HCT116 (cell line): ENCODE measurements around the gene PRM2. TPM values are rescaled to one million over a fixed set of nuclear protein-coding genes. Genes with fewer than 3 reads are reported as not detected.

Experiments used
- ATAC-seq: fragments of 200-7000 bp; cut with Tn5 transposase; 2 replicates; pipeline ENCODE4 v1.9.1; 2020; ENCODE audit warnings: mild to moderate bottlenecking, moderate library complexity
- BruUV-seq: library from RNA; stranded (reverse); fragments of 400-500 nt; replicated peaks from 2 replicates; lab custom pipeline; 2021; lab: Mats Ljungman, UMichigan
- CTCF ChIA-PET: fragments of 300-600 bp; sonication (Branson Sonifier 250); formaldehyde crosslinking; loops from one replicate; lab custom pipeline; 2021; ENCODE audit warnings: antibody characterized with exemption; lab: Charles Lee
- POLR2A ChIA-PET: fragments of 300-600, 350-600 bp; sonication (Branson Sonifier 250); formaldehyde crosslinking; loops from one replicate; lab custom pipeline; 2021; ENCODE audit warnings: antibody characterized with exemption; lab: Charles Lee
- RAD21 ChIA-PET, 2 experiments: fragments of 300-600 bp; sonication (Branson Sonifier 250); formaldehyde crosslinking; loops; one replicate each; lab custom pipeline; 2023; ENCODE audit warnings: low total read pairs in 2 of 2; ENCODE audit not compliant: uncharacterized antibody in 2 of 2, unreplicated experiment in 2 of 2, low non-redundant PET in 1 of 2; lab: Charles Lee
- DNase-seq: peaks from one replicate; pipeline ENCODE4 v3.0.0-alpha.2; 2010; ENCODE audit warnings: low read depth, low spot score
- H2AFZ ChIP-seq: fragments of 200-600 bp; shearing (Covaris generic), sonication (generic); 2 replicates; pipeline ENCODE4 v1.6.1; 2017; ENCODE audit warnings: low read depth, mixed run types, mixed read lengths, antibody characterized with exemption, low read length; ENCODE audit not compliant: poor library complexity, severe bottlenecking
- H3K27ac ChIP-seq: 2 replicates; pipeline ENCODE4 v1.5.1; 2012; ENCODE audit warnings: low read depth, low read length
- H3K27me3 ChIP-seq: fragments of 200-600 bp; sonication (generic); 2 replicates; pipeline ENCODE4 v1.6.1; 2016; ENCODE audit warnings: mixed run types, low read length, mixed read lengths; ENCODE audit not compliant: insufficient read depth
- H3K36me3 ChIP-seq, 2 experiments: fragments of 200-500 bp in 1 of 2; fragments of 200-600 bp in 1 of 2; sonication (Bioruptor generic) in 1 of 2; sonication (generic) in 1 of 2; 2 replicates each; pipeline versions ENCODE4 v1.5.1 to v1.6.1; 2014 to 2016; ENCODE audit warnings: low read length in 2 of 2, inconsistent platforms in 1 of 2, mixed read lengths in 1 of 2, mixed run types in 1 of 2; ENCODE audit not compliant: insufficient read depth in 2 of 2, control insufficient read depth in 1 of 2
- H3K4me1 ChIP-seq, 2 experiments: fragments of 200-600 bp in 1 of 2; sonication (generic) in 1 of 2; 2 replicates each; pipeline versions ENCODE4 v1.5.1 to v1.6.1; 2012 to 2017; ENCODE audit warnings: low read length in 2 of 2, inconsistent platforms in 1 of 2, mild to moderate bottlenecking in 1 of 2, mixed read lengths in 1 of 2, mixed run types in 1 of 2, moderate library complexity in 1 of 2; ENCODE audit not compliant: insufficient read depth in 2 of 2, control insufficient read depth in 1 of 2
- H3K4me2 ChIP-seq: fragments of 200-600 bp; sonication (generic); 2 replicates; pipeline ENCODE4 v1.6.1; 2017; ENCODE audit warnings: mixed run types, low read length, mixed read lengths
- H3K4me3 ChIP-seq, 2 experiments: fragments of 200-600 bp in 1 of 2; sonication (generic) in 1 of 2; replicated peaks in 1 of 2; 2 replicates each; pipeline ENCODE4 v1.5.1; 2011 to 2016; ENCODE audit warnings: low read length in 2 of 2, control low read depth in 1 of 2, low read depth in 1 of 2, mild to moderate bottlenecking in 1 of 2, mixed read lengths in 1 of 2, mixed run types in 1 of 2
- H3K79me2 ChIP-seq: fragments of 200-600 bp; sonication (generic); 2 replicates; pipeline ENCODE4 v1.6.1; 2017; ENCODE audit warnings: mild to moderate bottlenecking, mixed run types, low read length, moderate library complexity, mixed read lengths; ENCODE audit not compliant: insufficient read depth
- H3K9ac ChIP-seq: fragments of 200-600 bp; sonication (generic); 2 replicates; pipeline ENCODE4 v1.6.1; 2016; ENCODE audit warnings: low read length, mixed read lengths
- H3K9me2 ChIP-seq: fragments of 200-600 bp; sonication (generic), shearing (Covaris generic); 2 replicates; pipeline ENCODE4 v1.6.1; 2017; ENCODE audit warnings: mixed run types, mild to moderate bottlenecking, moderate library complexity; ENCODE audit not compliant: insufficient read depth
- H3K9me3 ChIP-seq, 2 experiments: fragments of 200-500 bp in 1 of 2; fragments of 200-600 bp in 1 of 2; sonication (Bioruptor generic) in 1 of 2; sonication (generic) in 1 of 2; 2 replicates each; pipeline ENCODE4 v1.6.1; 2014 to 2017; ENCODE audit warnings: low read length in 2 of 2, mixed read lengths in 2 of 2, inconsistent platforms in 1 of 2, low read depth in 1 of 2, mild to moderate bottlenecking in 1 of 2, mixed run types in 1 of 2, moderate library complexity in 1 of 2; ENCODE audit not compliant: control insufficient read depth in 1 of 2, insufficient read depth in 1 of 2
- H4K20me1 ChIP-seq: fragments of 200-600 bp; sonication (generic), shearing (Covaris generic); 2 replicates; pipeline ENCODE4 v1.6.1; 2017; ENCODE audit warnings: mixed run types, mild to moderate bottlenecking, moderate library complexity; ENCODE audit not compliant: insufficient read depth
- CTCF ChIP-seq, 3 experiments: fragments of 200-600 bp in 1 of 3; sonication (generic) in 1 of 3; IDR thresholded peaks in 2 of 3; conservative IDR thresholded peaks in 1 of 3; 2 replicates each; pipeline ENCODE4 v1.5.1; 2012 to 2017; ENCODE audit warnings: low read depth in 2 of 3, low read length in 2 of 3, antibody characterized with exemption in 1 of 3, borderline replicate concordance in 1 of 3, control low read depth in 1 of 3, mild to moderate bottlenecking in 1 of 3, mixed read lengths in 1 of 3, mixed run types in 1 of 3, moderate library complexity in 1 of 3; ENCODE audit not compliant: insufficient read depth in 1 of 3
- SIN3A ChIP-seq: IDR thresholded peaks from 2 replicates; pipeline ENCODE4 v1.6.1; 2012; ENCODE audit warnings: low read depth
- SP1 ChIP-seq: IDR thresholded peaks from 2 replicates; pipeline ENCODE4 v1.6.1; 2012; ENCODE audit warnings: low read depth
- SRF ChIP-seq: IDR thresholded peaks from 2 replicates; pipeline ENCODE4 v1.6.1; 2012; ENCODE audit warnings: low read depth
- ZBTB33 ChIP-seq: IDR thresholded peaks from 2 replicates; pipeline ENCODE4 v1.6.1; 2011; ENCODE audit warnings: mild to moderate bottlenecking, low read length, moderate library complexity; ENCODE audit not compliant: insufficient replicate concordance; ENCODE audit errors: extremely low read depth
- intact Hi-C: fragments of 100-400 bp; cut with micrococcal nuclease; formaldehyde crosslinking; loops from 2 replicates; pipeline ENCODE4 v1.10.0; 2022
- total RNA-seq: library from RNA; stranded (reverse); gene quantifications from one replicate; pipeline ENCODE4 v1.2.1, GENCODE V29; 2021; ENCODE audit not compliant: unreplicated experiment
- TF ChIP-seq, protein P1 (sequence below): IDR thresholded peaks from 2 replicates; pipeline ENCODE4 v1.6.1; 2012; ENCODE audit warnings: low read depth

Gene PRM2
- total RNA-seq, 1 experiment from 2014 or later, result not detected

- no peak for TF ChIP-seq CTCF (IDR thresholded peaks at IDR 0.05 in 2 of 3, conservative IDR thresholded peaks at IDR 0.05 in 1 of 3; ENCODE audit: borderline replicate concordance in 1 of 3, insufficient read depth in 1 of 3, low read depth in 2 of 3, low read length in 2 of 3)
- TF ChIP-seq, protein P1, sequence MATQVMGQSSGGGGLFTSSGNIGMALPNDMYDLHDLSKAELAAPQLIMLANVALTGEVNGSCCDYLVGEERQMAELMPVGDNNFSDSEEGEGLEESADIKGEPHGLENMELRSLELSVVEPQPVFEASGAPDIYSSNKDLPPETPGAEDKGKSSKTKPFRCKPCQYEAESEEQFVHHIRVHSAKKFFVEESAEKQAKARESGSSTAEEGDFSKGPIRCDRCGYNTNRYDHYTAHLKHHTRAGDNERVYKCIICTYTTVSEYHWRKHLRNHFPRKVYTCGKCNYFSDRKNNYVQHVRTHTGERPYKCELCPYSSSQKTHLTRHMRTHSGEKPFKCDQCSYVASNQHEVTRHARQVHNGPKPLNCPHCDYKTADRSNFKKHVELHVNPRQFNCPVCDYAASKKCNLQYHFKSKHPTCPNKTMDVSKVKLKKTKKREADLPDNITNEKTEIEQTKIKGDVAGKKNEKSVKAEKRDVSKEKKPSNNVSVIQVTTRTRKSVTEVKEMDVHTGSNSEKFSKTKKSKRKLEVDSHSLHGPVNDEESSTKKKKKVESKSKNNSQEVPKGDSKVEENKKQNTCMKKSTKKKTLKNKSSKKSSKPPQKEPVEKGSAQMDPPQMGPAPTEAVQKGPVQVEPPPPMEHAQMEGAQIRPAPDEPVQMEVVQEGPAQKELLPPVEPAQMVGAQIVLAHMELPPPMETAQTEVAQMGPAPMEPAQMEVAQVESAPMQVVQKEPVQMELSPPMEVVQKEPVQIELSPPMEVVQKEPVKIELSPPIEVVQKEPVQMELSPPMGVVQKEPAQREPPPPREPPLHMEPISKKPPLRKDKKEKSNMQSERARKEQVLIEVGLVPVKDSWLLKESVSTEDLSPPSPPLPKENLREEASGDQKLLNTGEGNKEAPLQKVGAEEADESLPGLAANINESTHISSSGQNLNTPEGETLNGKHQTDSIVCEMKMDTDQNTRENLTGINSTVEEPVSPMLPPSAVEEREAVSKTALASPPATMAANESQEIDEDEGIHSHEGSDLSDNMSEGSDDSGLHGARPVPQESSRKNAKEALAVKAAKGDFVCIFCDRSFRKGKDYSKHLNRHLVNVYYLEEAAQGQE, result no peak
Measured at GRCh38 chr16:11233727-11234376, 42.4 kb downstream of the PRM2 start (continued).

DNA sequence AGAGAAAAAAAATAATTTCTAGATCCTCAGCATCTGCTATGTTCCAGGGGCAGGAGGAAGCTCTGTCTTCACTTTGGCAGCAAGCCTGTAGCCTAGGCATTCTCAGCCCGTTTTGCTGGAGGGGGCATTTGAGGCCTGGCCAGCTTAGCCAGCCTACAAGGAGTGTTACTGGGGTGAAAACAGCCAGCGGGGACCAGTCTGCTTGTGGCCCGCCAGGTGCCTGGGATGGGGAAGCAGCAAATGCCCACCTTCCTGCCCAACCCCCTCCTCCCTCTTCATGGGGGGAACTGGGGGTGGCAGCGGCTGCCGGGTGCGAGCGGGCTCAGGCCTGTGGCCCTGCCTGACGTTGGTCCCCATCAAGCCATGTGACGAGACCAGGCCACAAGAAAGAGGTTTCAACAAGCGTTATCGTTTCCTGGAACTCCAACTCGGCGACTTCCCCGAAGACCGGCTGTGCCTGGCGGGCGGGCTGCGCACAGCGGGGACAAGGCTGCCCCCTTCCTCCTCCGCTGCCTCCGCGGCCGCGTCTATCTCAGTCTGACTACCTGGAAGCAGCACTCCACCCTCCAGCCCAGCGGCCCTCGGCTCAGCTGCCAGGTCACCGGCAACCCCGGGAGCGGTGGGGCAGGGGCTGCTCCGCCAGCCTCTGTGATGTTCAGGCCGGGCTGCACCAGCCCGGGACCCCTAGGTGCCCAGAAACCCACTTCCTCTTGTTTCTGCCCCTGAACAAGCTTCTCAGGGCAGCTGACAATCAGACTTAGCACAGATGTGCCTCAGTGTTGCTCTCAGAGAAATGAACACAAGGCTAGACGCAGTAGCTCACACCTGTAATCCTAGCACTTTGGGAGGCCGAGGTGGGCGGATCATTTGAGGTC, 43.2 kb downstream of the PRM2 start:
- no peaks in the 10 kb centered on the region for H3K9me3 ChIP-seq
- no peak overlapping the region for H2AFZ ChIP-seq
- CTCF ChIA-PET, result no interaction called here
- no peak for TF ChIP-seq SP1
- TF ChIP-seq ZBTB33, result no peak
- no peak for TF ChIP-seq SRF
- no peak for TF ChIP-seq SIN3A
- no peak overlapping the region for H3K4me2 ChIP-seq
- no peaks in the 10 kb centered on the region for H3K36me3 ChIP-seq
- POLR2A ChIA-PET, result no interaction called here
- H3K27ac ChIP-seq, result no peak overlapping the region
- peaks cover 4 to 5% of the 10 kb centered on the region in 2 experiments; a peak in 2 of 4 replicates for H3K4me1 ChIP-seq
- intact Hi-C loops, result no loop called here
- RAD21 ChIA-PET, result no interaction called here
- H4K20me1 ChIP-seq, result no peaks in the 10 kb centered on the region
- H3K4me3 ChIP-seq, result no peak overlapping the region
- DNase-seq (no peak), ATAC-seq (no peak)
- H3K79me2 ChIP-seq, result no peaks in the 10 kb centered on the region
- no TSS peak for BruUV-seq
- no peak overlapping the region for H3K9ac ChIP-seq
- no peaks in the 10 kb centered on the region for H3K9me2 ChIP-seq
- H3K27me3 ChIP-seq, result no peaks in the 10 kb centered on the region
